PC-3 (cell line): ENCODE data around the gene PLEKHH2.

Experiments
- EZH2 ChIP-seq: fragments of 300-600 bp; sonication (generic); IDR thresholded peaks from one replicate; pipeline ENCODE4 v1.6.1; 2017; ENCODE audit warnings: antibody characterized with exemption, mild to moderate bottlenecking, low read length; ENCODE audit not compliant: unreplicated experiment
- TF ChIP-seq, protein P1 (sequence below): fragments of 300-600 bp; sonication (generic); conservative IDR thresholded peaks from 2 replicates; pipeline ENCODE4 v1.5.1; 2017; ENCODE audit warnings: antibody characterized with exemption, low read depth, mild to moderate bottlenecking, low read length

DNA sequence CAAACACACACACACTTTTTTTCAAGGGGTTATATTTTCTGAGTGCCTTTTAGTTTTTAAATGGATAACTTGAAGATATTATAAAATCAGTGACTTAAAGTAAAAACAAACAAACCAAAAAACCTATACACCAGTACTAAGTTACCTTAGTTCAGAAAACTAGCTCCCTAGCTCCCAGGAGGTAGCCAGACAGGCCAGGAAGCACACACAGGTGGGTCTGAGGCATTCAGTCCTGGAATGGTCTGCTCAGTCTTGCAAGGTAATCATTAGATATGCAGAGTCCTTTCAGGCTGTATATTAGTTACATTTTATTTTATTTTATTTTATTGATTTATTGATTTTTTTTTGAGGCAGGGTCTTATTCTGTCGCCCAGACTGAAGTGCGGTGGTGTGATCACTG, 126.0 kb downstream of the PLEKHH2 start:
- no peak for TF ChIP-seq EZH2
- TF ChIP-seq, protein P1, sequence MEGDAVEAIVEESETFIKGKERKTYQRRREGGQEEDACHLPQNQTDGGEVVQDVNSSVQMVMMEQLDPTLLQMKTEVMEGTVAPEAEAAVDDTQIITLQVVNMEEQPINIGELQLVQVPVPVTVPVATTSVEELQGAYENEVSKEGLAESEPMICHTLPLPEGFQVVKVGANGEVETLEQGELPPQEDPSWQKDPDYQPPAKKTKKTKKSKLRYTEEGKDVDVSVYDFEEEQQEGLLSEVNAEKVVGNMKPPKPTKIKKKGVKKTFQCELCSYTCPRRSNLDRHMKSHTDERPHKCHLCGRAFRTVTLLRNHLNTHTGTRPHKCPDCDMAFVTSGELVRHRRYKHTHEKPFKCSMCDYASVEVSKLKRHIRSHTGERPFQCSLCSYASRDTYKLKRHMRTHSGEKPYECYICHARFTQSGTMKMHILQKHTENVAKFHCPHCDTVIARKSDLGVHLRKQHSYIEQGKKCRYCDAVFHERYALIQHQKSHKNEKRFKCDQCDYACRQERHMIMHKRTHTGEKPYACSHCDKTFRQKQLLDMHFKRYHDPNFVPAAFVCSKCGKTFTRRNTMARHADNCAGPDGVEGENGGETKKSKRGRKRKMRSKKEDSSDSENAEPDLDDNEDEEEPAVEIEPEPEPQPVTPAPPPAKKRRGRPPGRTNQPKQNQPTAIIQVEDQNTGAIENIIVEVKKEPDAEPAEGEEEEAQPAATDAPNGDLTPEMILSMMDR: no peak
